ENCODE data around the gene FGR. TPM values are rescaled to one million over a fixed set of nuclear protein-coding genes. Genes with fewer than 3 reads are reported as not detected.
A peak's percentile ranks its signal among the peaks of the same experiment; 100 is the strongest.

Gene FGR
- total and polyA plus RNA-seq, 2 of the 13 experiments (the other 11 are each of a cell fraction or from before 2014, with no cell fraction given): not detected

DNA sequence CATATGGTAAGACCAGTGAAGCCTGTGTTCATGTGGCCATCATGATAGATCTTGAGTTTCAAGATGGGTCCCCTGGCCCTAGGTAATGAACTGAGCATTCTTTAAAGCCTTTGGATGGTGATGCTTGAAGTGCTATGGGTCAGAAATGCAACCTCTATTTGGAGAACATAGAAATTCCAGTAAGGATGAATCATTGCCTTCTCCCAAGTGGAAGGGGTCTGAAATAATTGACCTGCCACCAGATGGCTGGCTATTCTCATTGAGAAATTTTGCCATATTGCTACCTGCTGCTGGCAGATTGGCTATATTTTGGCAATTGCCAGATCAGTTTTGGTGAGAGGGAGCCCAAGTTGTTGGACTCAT lies 37.7 kb upstream of the FGR start:
- no peak for ATAC-seq

DNA sequence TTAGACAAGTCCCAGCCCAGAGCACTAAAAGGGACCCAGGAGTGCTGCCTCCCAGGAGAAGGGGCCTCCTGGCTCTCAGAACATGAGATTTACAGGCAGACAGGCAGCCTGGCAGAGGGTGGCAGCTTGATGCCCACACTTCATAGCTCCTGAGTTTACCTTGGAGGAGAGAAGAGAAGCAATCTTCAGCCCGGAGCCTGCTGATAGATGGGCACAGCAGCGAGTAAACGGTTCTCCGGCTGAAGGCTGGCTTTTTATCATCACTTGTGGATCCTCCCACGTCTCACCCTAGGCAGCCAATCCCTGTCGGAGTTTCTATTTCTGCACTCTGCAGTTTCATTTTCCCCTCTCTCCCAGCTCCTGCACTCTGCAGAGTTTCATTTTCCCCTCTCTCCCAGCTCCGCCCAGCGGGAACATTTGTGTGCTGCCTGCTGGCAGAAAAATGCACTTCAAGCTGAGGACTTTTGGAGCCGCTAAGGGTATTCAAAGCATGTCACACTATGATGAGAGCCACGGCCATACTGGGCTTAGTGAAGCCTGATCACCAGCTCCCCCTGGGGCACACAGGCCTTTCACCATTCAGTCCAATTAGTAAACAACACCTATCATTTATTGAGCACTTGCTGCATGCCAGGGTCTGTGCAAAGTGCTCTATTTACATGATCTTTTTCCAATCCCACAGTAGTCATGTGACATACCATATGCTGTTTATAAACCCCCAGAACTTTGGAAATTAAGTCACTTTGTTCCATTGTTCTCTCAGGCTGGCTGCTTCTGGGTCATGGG lies 37.2 kb upstream of the FGR start, which contains the start of gene IFI6:
Gene IFI6, minus strand, starts transcription at position 229 of the 786 bp plus-strand sequence. CDS start 2,878 bp downstream, outside the sequence.
- H3K36me3 ChIP-seq (replicated peaks in 1 of 2; ENCODE audit: control insufficient read depth in 1 of 2, insufficient read depth in 2 of 2, low read length in 2 of 2): no peaks in the 10 kb centered on the region
- H3K27ac ChIP-seq (ENCODE audit: extremely low read length, insufficient read depth, low read length): peak within 1 kb of the TSS; percentile 58
- H4K20me1 ChIP-seq (ENCODE audit: insufficient read depth, low read length): no peaks in the 10 kb centered on the region
- ChIA-PET POLR2A (interaction anchor here (0.7 to 2.1 kb wide), 15 partner anchors 9 to 307 kb away, joined by 3 to 21 read pairs (median 4); partner anchors contain the start of genes FAM76A, PPP1R8, STX12 and WASF2), CTCF (ENCODE audit: low intra/inter-chr PET ratio, low total read pairs) (no interaction called here)
- H2AFZ ChIP-seq (ENCODE audit: low read length): peak within 1 kb of the TSS; percentile 46
- H3K4me3 ChIP-seq (replicated peaks in 1 of 3; ENCODE audit: insufficient read depth in 1 of 3, low read depth in 2 of 3, low read length in 3 of 3): peak within 1 kb of the TSS; percentile 48 to 70 (median 61)
- ATAC-seq (peak; percentile 98), FAIRE-seq (peak; percentile 96), DNase-seq (ENCODE audit: low spot score) (peak; percentile 96)
- WGBS (ENCODE audit: low lambda C conversion rate): under 1% methylated on average over 10 of the region's 10 CpGs
- no TSS peak for BruUV-seq (replicated peaks)
- peak within 1 kb of the TSS; percentile 85 for H3K4me2 ChIP-seq (ENCODE audit: low read depth, low read length)
- H3K9ac ChIP-seq (ENCODE audit: insufficient read depth, low read depth, low read length): peak within 1 kb of the TSS; percentile 48
- H3K79me2 ChIP-seq (ENCODE audit: insufficient read depth, low read length): no peaks in the 10 kb centered on the region
- in situ Hi-C loops (cut with HindIII; ENCODE audit: extremely low pct_ligation_motif_present, low pct_unique_long_range_greater_than_20kb) (no loop called here), intact Hi-C loops (cut with micrococcal nuclease; ENCODE audit: unreplicated experiment) (loop anchor here (1.0 to 5.0 kb wide), 3 partner anchors 47 to 160 kb away; partner anchors contain the start of genes PPP1R8 and STX12)
- peaks cover 40% of the 10 kb centered on the region for H3K4me1 ChIP-seq (ENCODE audit: insufficient read depth, low read length)
- H3K27me3 ChIP-seq (ENCODE audit: control insufficient read depth in 1 of 2, insufficient read depth in 2 of 2, low read length in 2 of 2): no peaks in the 10 kb centered on the region
- H3K9me3 ChIP-seq (ENCODE audit: low read length): no peaks in the 10 kb centered on the region
- TF ChIP-seq TIGD3 (CRISPR knock-in tag; IDR thresholded peaks at IDR 0.05; ENCODE audit: borderline replicate concordance) (no peak), PBX2 (CRISPR knock-in tag; IDR thresholded peaks at IDR 0.05) (no peak; the same call in 1 of the 2 replicates), MED13 (CRISPR knock-in tag; IDR thresholded peaks at IDR 0.05) (no peak), RARA (CRISPR knock-in tag; IDR thresholded peaks at IDR 0.05) (no peak), NFYC (CRISPR knock-in tag; IDR thresholded peaks at IDR 0.05) (peak; percentile 73), ZFP41 (CRISPR knock-in tag; IDR thresholded peaks at IDR 0.05; ENCODE audit: borderline replicate concordance) (no peak)

More for the DNA sequence above, 37.7 kb upstream of the FGR start:
- H3K9ac ChIP-seq (ENCODE audit: insufficient read depth, low read depth, low read length): peak overlapping the region; percentile 48
- H4K20me1 ChIP-seq (ENCODE audit: insufficient read depth, low read length): no peaks in the 10 kb centered on the region
- H3K4me3 ChIP-seq (replicated peaks in 1 of 3; ENCODE audit: insufficient read depth in 1 of 3, low read depth in 2 of 3, low read length in 3 of 3): peak overlapping the region; percentile 48 to 70 (median 61)
- POLR2A ChIA-PET: interaction anchor here (0.8 to 2.1 kb wide), 13 partner anchors 9 to 168 kb away, joined by 3 to 21 read pairs (median 4); partner anchors contain the start of genes FAM76A, PPP1R8 and STX12
- peak overlapping the region; percentile 58 for H3K27ac ChIP-seq (ENCODE audit: extremely low read length, insufficient read depth, low read length)
- no peaks in the 10 kb centered on the region for H3K79me2 ChIP-seq (ENCODE audit: insufficient read depth, low read length)
- peak overlapping the region; percentile 46 for H2AFZ ChIP-seq (ENCODE audit: low read length)
- CTCF ChIA-PET (ENCODE audit: low intra/inter-chr PET ratio, low total read pairs): no interaction called here
- no peak for TF ChIP-seq PBX2 (CRISPR knock-in tag; IDR thresholded peaks at IDR 0.05)
- TF ChIP-seq FOXJ3 (CRISPR knock-in tag; IDR thresholded peaks at IDR 0.05; ENCODE audit: borderline replicate concordance): 0 out of 2 replicates have a peak, but pooled peaks have one; percentile 2
- TF ChIP-seq KLF16 (CRISPR knock-in tag; IDR thresholded peaks at IDR 0.05): no peak
- TF ChIP-seq ZSCAN21 (CRISPR knock-in tag; IDR thresholded peaks at IDR 0.05; ENCODE audit: borderline replicate concordance): 0 out of 2 replicates have a peak, but pooled peaks have one; percentile 16
- H3K36me3 ChIP-seq (replicated peaks in 1 of 2; ENCODE audit: control insufficient read depth in 1 of 2, insufficient read depth in 2 of 2, low read length in 2 of 2): no peaks in the 10 kb centered on the region
- H3K4me2 ChIP-seq (ENCODE audit: low read depth, low read length): peak overlapping the region; percentile 85
- H3K27me3 ChIP-seq (ENCODE audit: control insufficient read depth in 1 of 2, insufficient read depth in 2 of 2, low read length in 2 of 2): no peaks in the 10 kb centered on the region
- peaks cover 40% of the 10 kb centered on the region for H3K4me1 ChIP-seq (ENCODE audit: insufficient read depth, low read length)
- DNase-seq (ENCODE audit: low spot score): no peak
- H3K9me3 ChIP-seq (ENCODE audit: low read length): no peaks in the 10 kb centered on the region
- in situ Hi-C loops (cut with HindIII; ENCODE audit: extremely low pct_ligation_motif_present, low pct_unique_long_range_greater_than_20kb): no loop called here
- intact Hi-C loops (cut with micrococcal nuclease; ENCODE audit: unreplicated experiment): loop anchor here (1.0 to 5.0 kb wide), 3 partner anchors 47 to 160 kb away; partner anchors contain the start of genes PPP1R8 and STX12
- no TSS peak for BruUV-seq (replicated peaks)
- no peak for FAIRE-seq
